ENCODE results near the gene PAX3.

PAX3 gene

GRCh38 chr2:222310747-222311318, 12.0 kb upstream of the PAX3 start:
- no peak for DNase-seq (ENCODE audit: low spot score)

GRCh38 chr2:222309766-222310165, 11.0 kb upstream of the PAX3 start:
- no peak for DNase-seq (ENCODE audit: low spot score)

- no peak for DNase-seq (ENCODE audit: low spot score)
These were observed 10.6 kb upstream of the PAX3 start for GRCh38 chr2:222309361-222309760.

GRCh38 chr2:222307978-222308730, 9.4 kb upstream of the PAX3 start:
- no peak for DNase-seq (ENCODE audit: low spot score)

- DNase-seq (ENCODE audit: low spot score), result peak; percentile 70
These were observed 8.5 kb upstream of the PAX3 start for GRCh38 chr2:222307143-222307756.

- DNase-seq (ENCODE audit: low spot score), result peak; percentile 62
These were observed 7.8 kb upstream of the PAX3 start for GRCh38 chr2:222306393-222307142.

- peak; percentile 76 for DNase-seq (ENCODE audit: low spot score)
These were observed 7.0 kb upstream of the PAX3 start for GRCh38 chr2:222305516-222306392.

GRCh38 chr2:222304737-222305515, 6.1 kb upstream of the PAX3 start:
- DNase-seq (ENCODE audit: low spot score), result peak; percentile 70

GRCh38 chr2:222303828-222304736, 5.3 kb upstream of the PAX3 start:
- no peak for DNase-seq (ENCODE audit: low spot score)

- no peak for DNase-seq (ENCODE audit: low spot score)
These were observed 4.4 kb upstream of the PAX3 start for GRCh38 chr2:222303045-222303827.

GRCh38 chr2:222302178-222303018, 3.6 kb upstream of the PAX3 start:
- DNase-seq (ENCODE audit: low spot score), result peak; percentile 67

GRCh38 chr2:222301796-222302118, 3.0 kb upstream of the PAX3 start:
- DNase-seq (ENCODE audit: low spot score), result no peak

DNA sequence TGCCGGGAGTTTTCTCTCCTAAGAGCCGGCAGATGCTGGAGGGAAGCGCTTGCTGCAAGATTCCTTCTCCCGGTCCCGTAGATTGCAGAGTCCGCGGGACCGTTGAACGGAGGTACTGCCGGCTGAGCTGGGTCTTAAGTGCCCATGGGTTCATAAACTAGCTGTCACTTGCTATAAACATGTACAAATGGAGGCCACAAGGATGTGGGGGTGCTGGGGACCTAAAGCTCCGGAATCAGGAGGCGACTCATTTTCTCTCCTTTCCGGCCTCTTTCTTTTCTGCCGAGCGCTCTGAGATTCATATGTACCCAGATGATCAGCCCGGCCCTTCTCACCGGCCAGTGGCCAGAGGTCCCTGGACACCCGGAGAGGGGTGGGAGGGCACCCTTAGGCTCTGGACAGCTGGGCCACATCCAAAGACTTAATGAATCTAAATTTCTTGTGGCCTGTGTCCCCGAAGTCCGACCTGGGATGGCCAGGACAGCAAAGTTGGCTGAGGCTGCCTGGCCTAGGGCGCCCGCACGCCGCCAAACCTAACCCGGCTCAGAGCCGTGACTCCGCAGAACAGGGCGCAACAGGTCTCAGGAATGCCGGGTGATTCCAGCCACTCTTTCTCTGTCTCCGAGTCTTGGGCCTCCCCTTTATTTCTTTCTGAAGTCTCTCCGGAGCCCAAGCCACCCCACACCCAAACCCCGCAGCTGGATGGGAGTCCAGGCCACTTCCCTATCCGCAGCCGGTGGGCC, 2.4 kb upstream of the PAX3 start:
- DNase-seq (ENCODE audit: low spot score), result peak; percentile 74

GRCh38 chr2:222300726-222301052, 1.9 kb upstream of the PAX3 start:
- no peak for DNase-seq (ENCODE audit: low spot score)

GRCh38 chr2:222299906-222300725, 1.3 kb upstream of the PAX3 start:
- DNase-seq (ENCODE audit: low spot score), result peak; percentile 66

DNA sequence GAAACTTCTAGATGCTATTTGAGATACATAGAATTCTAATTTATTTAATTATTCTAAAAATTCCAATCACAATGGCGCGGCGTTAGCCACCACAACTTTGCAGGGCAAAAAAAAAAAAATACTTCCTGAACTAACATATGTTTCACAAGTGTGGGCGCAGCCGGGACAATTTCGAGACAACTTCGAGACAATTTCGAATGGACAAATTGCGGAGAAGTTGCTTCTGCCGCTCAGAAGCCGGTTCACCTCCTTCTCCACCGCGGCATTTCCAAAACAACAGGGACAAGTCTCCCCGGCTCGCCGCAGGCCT, 842 bp downstream of the PAX3 start:
- no peak for DNase-seq (ENCODE audit: low spot score)

GRCh38 chr2:222297600-222297935, 1.2 kb downstream of the PAX3 start:
- DNase-seq (ENCODE audit: low spot score), result no peak
